ENCODE results near the gene GIPR.
"Not testable (repeated sequence)": the region's sequence is repeated elsewhere in the genome, so short reads cannot be mapped to it uniquely, and the experiment has no call there.

The GIPR gene

GRCh38 chr19:45691516-45692186 is 23.6 kb downstream of the GIPR start, which contains the start of gene SNRPD2:
SNRPD2 (minus strand) TSS chr19:45691953; CDS start chr19:45691888, 65 bp downstream.
- DNase-seq (ENCODE audit: low read depth) = peak; percentile 93

GRCh38 chr19:45692187-45693105 is 24.4 kb downstream of the GIPR start, which contains the start of gene QPCTL:
QPCTL (plus strand) TSS chr19:45692666; CDS start chr19:45692704, 38 bp downstream.
- DNase-seq (ENCODE audit: low read depth) = peak; percentile 100

DNA sequence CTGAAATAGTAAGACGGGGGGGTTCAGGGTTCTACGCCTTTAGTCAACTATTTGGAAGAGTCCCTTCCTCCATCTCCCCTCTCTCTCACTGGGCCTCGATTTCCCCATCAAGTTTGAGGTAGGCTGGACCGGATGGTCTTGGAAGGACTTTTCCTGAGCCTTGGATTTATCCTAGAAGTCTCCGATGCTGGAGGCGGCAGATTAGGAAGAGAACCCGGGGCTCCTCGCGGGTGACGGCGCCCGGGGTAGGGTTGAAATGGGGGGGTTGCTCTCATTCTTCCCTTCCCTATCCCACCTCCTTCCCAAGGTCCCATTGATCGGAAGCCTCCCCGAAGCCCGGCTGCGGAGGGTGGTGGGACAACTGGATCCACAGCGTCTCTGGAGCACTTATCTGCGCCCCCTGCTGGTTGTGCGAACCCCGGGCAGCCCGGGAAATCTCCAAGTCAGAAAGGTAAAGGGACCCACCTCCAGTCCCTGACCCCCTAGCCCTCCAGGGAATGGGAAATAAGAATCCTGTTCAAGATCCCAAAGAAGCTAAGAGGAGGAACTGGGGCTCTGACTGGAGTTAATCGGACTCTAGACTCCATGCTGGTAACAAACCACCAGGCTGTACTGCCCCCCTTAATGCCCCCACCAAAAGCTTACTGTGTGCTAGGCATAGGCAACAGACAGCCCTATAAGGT is 25.2 kb downstream of the GIPR start:
- DNase-seq (ENCODE audit: low read depth) = no peak

DNA sequence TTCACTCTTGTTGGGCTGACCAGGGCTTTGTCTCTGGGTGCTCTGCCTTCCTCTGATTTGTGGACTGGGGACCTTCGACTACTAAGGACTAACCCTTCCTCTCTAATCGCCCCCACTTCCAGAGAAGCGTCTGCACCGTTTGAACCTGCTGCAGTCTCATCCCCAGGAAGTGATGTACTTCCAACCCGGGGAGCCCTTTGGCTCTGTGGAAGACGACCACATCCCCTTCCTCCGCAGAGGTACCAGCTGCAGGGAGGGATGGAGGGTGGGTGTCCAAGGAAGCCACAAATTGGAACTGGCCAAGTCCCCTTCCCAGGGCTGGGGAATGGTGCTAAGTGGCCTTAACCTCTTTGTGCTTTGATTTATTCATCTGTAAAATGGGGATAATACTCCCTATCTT is 33.7 kb downstream of the GIPR start:
- no peak for DNase-seq (ENCODE audit: low read depth)

GRCh38 chr19:45705115-45705514 is 37.1 kb downstream of the GIPR start:
- DNase-seq (ENCODE audit: low read depth) = no peak

- DNase-seq (ENCODE audit: low read depth) = no peak
Measured at GRCh38 chr19:45705710-45706415, 37.8 kb downstream of the GIPR start.

DNA sequence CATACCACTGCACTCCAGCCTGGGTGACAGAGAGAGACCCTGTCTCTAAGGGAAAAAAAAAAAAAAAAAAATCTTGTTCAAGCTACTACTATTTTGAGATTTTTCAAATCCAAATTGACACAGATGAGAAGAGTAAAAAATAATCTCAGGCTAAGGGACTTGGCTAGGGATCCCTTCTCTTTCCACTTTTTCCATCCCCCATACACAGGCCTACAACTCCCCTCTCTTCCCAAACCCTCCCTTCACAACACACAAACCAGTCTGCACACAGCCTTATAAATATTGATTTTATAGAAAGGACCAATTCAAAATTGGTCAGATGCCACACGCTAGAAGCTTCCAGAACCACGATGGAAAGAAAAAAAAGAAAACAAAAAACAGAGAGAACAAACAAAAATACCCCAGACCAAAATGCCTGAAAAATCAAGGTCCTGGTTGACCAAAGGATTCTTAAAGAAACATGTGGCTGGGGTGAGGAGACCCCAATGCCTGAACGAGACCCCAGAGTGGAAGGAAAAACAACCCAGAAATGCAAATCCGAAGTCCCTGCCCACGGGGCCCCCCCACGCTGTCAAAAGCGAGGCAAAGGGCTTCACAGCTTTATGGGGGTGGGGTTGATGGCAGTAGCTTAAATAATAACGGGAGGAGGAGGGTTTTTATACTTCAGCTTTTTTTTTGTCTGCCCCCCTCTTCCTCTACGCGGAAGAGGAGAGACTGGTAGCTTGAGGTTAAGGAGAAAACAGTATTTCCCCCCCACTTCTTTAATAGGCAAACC is 42.5 kb downstream of the GIPR start:
- DNase-seq (ENCODE audit: low read depth) = no peak

DNA sequence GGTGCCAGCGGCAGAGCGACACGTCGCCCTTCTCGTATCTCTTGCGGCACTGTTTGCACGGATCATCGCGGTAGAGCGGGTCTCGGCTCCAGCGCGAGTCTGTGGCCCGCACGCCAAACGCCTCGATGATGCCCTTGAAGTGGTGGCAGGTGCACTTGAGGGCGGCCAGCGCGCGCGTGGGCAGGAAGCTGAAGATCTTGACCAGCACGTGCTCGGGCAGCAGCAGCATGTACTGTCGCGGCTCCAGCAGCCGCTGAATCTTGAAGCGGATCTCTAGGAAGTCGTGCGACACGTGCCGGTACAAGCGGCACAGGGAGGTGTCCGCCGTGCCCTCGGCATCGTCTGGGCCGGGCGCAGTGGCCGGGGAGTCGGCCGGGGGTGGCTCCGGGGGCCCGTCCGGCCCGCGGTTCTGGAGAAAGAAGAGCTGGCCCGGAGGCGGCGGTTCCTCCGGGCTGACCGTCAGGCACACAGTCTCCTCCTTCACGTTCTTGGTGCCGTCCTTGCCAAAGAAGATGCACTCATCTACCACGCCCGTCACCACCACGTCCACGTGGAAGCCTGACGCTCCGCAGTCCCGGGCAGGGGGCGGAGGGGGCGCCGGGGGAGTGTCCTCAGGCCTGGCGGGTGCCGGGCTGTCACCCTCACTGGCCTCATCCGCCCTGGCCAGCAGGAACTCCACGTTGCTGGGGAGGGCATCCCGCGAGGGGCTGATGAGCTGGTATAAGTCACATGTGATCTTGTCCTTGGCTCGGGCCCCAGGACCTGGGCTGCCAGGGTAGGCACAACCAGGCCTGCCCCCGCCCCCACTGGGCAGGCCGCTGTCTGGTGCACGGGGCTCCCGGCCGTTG is 44.1 kb downstream of the GIPR start:
- no peak for DNase-seq (ENCODE audit: low read depth)

GRCh38 chr19:45712699-45713067 is 44.7 kb downstream of the GIPR start:
- DNase-seq (ENCODE audit: low read depth) = no peak

- no peak for DNase-seq (ENCODE audit: low read depth)
Measured at GRCh38 chr19:45713141-45713540, 45.1 kb downstream of the GIPR start.

DNA sequence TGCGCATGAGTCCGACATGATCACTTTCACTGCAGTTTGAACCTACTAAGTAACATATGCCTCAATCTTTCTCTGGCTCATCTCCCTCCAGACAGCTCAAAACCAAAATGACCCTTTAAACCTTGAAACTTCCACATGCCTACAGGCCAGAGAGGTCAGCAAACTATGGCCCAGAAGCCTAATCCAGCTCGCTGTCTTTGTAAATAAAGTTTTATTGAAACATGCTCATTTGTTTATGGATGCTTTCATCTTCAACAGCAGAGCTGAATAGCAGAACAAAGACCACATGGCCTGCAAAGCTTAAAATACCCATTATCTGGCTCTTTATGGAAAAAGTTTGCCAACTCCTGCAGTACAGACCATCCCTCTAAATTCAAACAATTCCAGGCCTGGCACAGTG is 47.1 kb downstream of the GIPR start:
- DNase-seq (ENCODE audit: low read depth) = no peak

- DNase-seq (ENCODE audit: low read depth) = peak; percentile 20
Measured at GRCh38 chr19:45716359-45717130, 48.5 kb downstream of the GIPR start.

GRCh38 chr19:45717131-45717982 is 49.3 kb downstream of the GIPR start:
- DNase-seq (ENCODE audit: low read depth) = peak; percentile 100

GRCh38 chr19:45717983-45718650 is 50.1 kb downstream of the GIPR start:
- DNase-seq (ENCODE audit: low read depth) = peak; percentile 39

GRCh38 chr19:45720065-45720464 is 52.0 kb downstream of the GIPR start:
- DNase-seq (ENCODE audit: low read depth) = not testable (repeated sequence)

GRCh38 chr19:45728683-45729082 is 60.7 kb downstream of the GIPR start:
- DNase-seq (ENCODE audit: low read depth) = not testable (repeated sequence)

- no peak for DNase-seq (ENCODE audit: low read depth)
Measured at GRCh38 chr19:45729800-45730290, 61.8 kb downstream of the GIPR start.

Measured in amniotic epithelial cell (primary cell).